NOMO-1 (cell line): ENCODE data around the gene PRRC2B.
"Not testable (repeated sequence)": the region's sequence is repeated elsewhere in the genome, so short reads cannot be mapped to it uniquely, and the experiment has no call there.

Source experiments
- DNase-seq, 2 experiments: peaks; one replicate each; lab custom pipeline; 2025; ENCODE audit not compliant: unreplicated experiment in 2 of 2; lab: John Stamatoyannopoulos, UW

PRRC2B gene

GRCh38 chr9:131467214-131467935, 73.5 kb downstream of the PRRC2B start:
- no peak for DNase-seq

GRCh38 chr9:131468031-131468430, 74.1 kb downstream of the PRRC2B start:
- DNase-seq = no peak

DNA sequence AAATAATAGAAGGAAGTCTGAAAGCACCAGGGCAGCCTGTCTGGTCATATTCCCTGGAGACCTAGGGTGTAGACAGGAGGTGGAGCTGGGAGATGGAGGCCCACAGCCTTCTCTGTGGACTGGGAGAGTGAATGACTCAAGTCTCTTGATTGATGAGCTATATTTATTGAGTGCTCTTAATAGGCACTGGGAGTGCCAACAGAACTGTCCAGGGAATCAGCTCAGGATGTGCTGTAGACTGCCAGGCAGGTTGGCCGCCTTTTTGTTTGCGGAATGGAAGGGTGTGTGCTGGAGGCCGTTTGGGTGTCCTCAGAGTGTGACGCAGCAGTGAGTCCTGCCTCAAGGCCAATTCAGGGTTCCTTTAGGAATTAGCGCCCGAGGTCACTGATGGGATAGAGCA, 75.5 kb downstream of the PRRC2B start:
- no peak for DNase-seq

- no peak for DNase-seq
These were observed 76.1 kb downstream of the PRRC2B start for GRCh38 chr9:131469951-131470350.

DNA sequence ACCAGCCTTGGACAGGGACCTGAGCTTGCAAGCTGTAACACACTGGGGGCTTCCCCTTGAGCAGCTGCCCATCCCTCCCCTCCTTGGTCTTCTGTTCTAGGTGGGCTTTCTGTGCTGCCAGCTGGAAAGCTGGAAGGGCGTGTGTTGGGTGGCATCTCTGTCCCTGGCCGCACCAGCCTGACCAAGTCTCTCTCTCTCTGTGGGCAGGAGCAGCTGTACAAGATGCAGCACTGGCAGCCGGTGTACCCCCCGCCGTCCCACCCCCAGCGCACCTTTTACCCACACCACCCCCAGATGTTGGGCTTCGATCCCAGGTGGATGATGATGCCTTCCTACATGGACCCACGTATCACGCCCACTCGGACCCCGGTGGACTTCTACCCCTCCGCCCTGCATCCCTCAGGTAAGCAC, 76.7 kb downstream of the PRRC2B start:
- no peak for DNase-seq

GRCh38 chr9:131472085-131472484, 78.2 kb downstream of the PRRC2B start:
- DNase-seq = not testable (repeated sequence)

- DNase-seq = no peak
These were observed 79.5 kb downstream of the PRRC2B start for GRCh38 chr9:131473198-131473885.

- no peak for DNase-seq
These were observed 80.0 kb downstream of the PRRC2B start for GRCh38 chr9:131473891-131474290.

DNA sequence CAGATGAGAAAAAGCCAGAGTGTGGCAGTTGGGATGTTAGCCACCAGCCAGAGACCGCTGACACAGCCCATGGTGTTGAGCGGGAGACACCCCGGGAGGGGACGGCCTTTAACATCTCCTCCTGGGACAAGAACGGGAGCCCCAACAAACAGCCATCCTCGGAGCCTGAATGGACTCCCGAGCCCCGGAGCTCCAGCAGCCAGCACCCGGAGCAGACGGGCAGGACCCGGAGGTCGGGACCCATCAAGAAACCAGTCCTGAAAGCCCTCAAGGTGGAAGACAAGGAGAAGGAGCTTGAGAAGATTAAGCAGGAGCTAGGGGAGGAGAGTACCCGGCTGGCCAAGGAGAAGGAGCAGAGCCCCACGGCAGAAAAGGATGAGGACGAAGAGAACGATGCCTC, 80.8 kb downstream of the PRRC2B start:
- DNase-seq = no peak

DNA sequence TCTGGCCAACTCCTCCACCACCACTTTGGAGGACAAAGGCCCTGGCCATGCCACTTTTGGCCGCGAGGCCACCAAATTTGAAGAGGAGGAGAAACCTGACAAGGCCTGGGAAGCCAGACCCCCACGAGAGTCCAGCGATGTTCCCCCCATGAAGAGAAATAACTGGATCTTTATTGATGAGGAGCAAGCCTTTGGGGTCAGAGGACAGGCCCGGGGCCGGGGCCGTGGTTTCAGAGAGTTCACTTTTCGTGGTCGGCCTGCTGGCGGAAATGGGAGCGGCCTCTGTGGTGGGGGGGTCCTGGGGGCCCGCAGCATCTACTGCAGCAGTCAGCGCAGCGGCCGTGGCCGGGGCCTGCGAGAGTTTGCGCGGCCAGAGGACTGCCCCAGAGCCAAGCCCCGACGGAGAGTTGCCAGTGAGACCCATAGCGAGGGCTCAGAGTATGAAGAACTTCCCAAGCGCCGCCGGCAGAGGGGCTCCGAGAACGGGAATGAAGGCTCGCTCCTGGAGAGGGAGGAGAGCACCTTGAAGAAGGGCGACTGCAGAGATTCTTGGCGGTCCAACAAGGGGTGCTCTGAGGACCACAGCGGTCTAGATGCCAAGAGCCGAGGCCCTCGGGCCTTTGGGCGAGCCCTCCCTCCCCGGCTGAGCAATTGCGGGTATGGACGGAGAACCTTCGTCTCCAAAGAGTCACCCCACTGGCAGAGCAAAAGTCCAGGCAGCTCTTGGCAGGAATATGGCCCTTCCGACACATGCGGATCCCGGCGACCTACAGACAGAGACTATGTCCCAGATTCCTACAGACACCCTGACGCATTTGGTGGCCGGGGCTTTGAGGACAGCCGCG, 81.4 kb downstream of the PRRC2B start:
- no peak for DNase-seq

GRCh38 chr9:131475956-131476776, 82.3 kb downstream of the PRRC2B start:
- DNase-seq = no peak

DNA sequence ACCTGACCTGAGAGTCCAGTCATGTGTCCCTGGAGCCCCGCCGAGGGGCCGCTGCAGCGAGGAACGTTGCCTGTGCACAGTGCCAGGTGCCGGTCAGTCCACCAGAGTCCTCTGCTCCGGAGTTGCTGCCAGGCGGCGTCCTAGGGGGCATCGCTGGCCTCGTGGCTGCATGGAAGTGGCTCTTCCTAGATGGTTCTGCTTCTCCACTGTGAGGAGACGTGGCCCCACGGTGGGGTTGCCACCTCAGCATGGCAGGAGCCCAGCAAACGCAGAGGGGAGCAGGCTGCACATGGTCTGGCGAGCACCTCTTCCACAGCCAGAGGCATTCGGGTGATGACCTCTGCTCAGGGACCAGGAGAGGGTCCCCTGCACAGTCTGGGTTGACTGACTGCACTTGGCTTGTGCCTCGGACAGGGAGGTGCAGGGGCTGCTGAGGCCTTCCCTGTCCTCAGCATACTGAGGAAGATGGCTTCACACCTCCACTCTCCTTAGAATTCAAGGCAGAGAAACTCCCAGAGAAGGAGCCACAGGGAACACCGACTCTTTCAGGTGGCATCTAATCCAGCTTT, 83.0 kb downstream of the PRRC2B start:
- no peak for DNase-seq

- DNase-seq = no peak
These were observed 83.5 kb downstream of the PRRC2B start for GRCh38 chr9:131477367-131477766.

GRCh38 chr9:131477816-131478419, 84.0 kb downstream of the PRRC2B start:
- no peak for DNase-seq

GRCh38 chr9:131478421-131478868, 84.6 kb downstream of the PRRC2B start:
- no peak for DNase-seq

GRCh38 chr9:131478911-131479310, 85.0 kb downstream of the PRRC2B start:
- DNase-seq = no peak

GRCh38 chr9:131480258-131480657, 86.4 kb downstream of the PRRC2B start:
- DNase-seq = no peak

DNA sequence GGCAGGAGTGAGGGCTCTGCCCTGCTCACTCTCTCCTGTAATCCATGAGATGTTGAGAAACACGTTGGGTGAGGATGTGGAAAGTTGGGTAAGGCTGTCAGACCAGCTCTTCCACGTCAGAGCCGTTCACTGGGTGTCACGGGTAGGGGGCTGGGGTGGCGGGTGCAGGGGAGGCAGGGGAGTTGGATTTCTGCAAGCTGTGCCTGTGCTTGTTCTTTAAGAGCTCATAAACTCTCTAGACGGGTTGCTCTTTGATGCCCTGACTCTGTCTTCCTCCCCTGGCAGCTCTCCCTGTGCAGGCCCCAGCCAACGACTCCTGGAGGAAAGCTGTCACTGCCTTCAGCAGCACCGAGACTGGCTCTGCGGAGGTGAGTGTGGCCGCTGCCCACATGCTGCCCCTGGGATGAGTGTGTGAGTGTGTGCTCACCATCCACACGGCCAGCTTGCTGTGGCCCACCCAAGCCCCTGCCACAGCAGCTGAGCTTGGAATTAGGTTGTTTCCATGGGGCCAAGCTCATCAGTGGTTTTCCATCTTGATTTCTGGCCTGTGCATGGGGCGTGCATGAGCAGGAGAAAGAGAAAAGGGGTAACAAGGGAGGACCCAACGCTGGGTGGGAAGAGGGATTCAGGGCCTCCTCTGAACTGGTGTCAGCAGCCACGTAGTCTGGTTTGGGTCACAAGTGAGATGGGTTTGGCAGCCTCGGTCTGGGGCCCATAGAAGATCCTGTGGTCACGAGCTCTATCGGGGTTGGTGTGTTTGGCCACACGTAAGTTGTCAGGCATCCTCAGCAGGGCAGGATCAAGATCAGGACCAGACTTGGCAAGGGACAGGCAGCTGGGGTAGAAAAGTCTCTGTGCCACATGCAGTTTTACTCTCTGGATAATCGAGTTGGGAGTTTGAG, 87.8 kb downstream of the PRRC2B start:
- no peak for DNase-seq
